HepG2 (cell line): ENCODE data around the gene GAN. TPM values are rescaled to one million over a fixed set of nuclear protein-coding genes. Genes with fewer than 3 reads are reported as not detected.

Experiments
- ATAC-seq: fragments of 200-7000 bp; cut with Tn5 transposase; 3 replicates; pipeline ENCODE4 v1.9.1; 2020; ENCODE audit warnings: mild to moderate bottlenecking, moderate library complexity
- BruUV-seq: library from RNA; stranded (reverse); fragments of 400-500 nt; replicated peaks from 2 replicates; lab custom pipeline; 2021; lab: Mats Ljungman, UMichigan
- CTCF ChIA-PET: fragments of 300-600 bp; formaldehyde crosslinking; extraction: SDS; loops from one replicate; lab custom pipeline; 2021; ENCODE audit warnings: low total read pairs, inconsistent platforms, low intra/inter-chr PET ratio; lab: Yijun Ruan, JAX
- POLR2A ChIA-PET: fragments of 350-600 bp; sonication (Branson Sonifier 250); formaldehyde crosslinking; loops from one replicate; lab custom pipeline; 2020; ENCODE audit warnings: antibody characterized with exemption, inconsistent platforms; lab: Yijun Ruan, JAX
- DNase-seq: peaks from one replicate; pipeline ENCODE4 v3.0.0-alpha.2; 2015; ENCODE audit warnings: low spot score
- FAIRE-seq: peaks from 3 replicates; lab custom pipeline; 2011; peaks lifted over from hg19 to GRCh38; lab: Jason Lieb, UNC
- H2AFZ ChIP-seq: one replicate; pipeline ENCODE4 v1.6.1; 2011; ENCODE audit warnings: low read length, inconsistent platforms
- H3K27ac ChIP-seq: fragments of 300-600 bp; 3 replicates; pipeline ENCODE4 v1.8.0; 2011; ENCODE audit warnings: mixed run types, mild to moderate bottlenecking, mixed read lengths, low read length, inconsistent platforms; ENCODE audit not compliant: insufficient read depth; ENCODE audit errors: extremely low read length
- H3K27me3 ChIP-seq, 2 experiments: fragments of 200-600 bp in 1 of 2; 2 replicates in 1 of 2; 3 replicates in 1 of 2; pipeline versions ENCODE4 v1.6.0 to v1.8.0; 2011; ENCODE audit warnings: low read length in 2 of 2, mild to moderate bottlenecking in 2 of 2, moderate library complexity in 2 of 2, inconsistent platforms in 1 of 2; ENCODE audit not compliant: insufficient read depth in 2 of 2, control insufficient read depth in 1 of 2
- H3K36me3 ChIP-seq, 2 experiments: fragments of 200-600 bp in 1 of 2; replicated peaks in 1 of 2; 2 replicates in 1 of 2; 3 replicates in 1 of 2; pipeline versions ENCODE4 v1.5.1 to v1.8.0; 2011; ENCODE audit warnings: low read length in 2 of 2, inconsistent platforms in 1 of 2; ENCODE audit not compliant: insufficient read depth in 2 of 2, control insufficient read depth in 1 of 2
- H3K4me1 ChIP-seq: 2 replicates; pipeline ENCODE4 v1.5.1; 2012; ENCODE audit warnings: low read length, inconsistent platforms; ENCODE audit not compliant: insufficient read depth
- H3K4me2 ChIP-seq: 2 replicates; pipeline ENCODE4 v1.6.0; 2011; ENCODE audit warnings: low read depth, low read length, inconsistent platforms
- H3K4me3 ChIP-seq, 3 experiments: fragments of 200-600 bp in 1 of 3; sonication (generic), shearing (Covaris generic) in 1 of 3; replicated peaks in 1 of 3; 2 replicates each; pipeline ENCODE4 v1.5.1; 2011 to 2016; ENCODE audit warnings: low read length in 3 of 3, inconsistent platforms in 2 of 3, low read depth in 2 of 3, mild to moderate bottlenecking in 2 of 3, control low read depth in 1 of 3, mixed read lengths in 1 of 3; ENCODE audit not compliant: insufficient read depth in 1 of 3
- H3K79me2 ChIP-seq: one replicate; pipeline ENCODE4 v1.6.1; 2011; ENCODE audit warnings: low read length, inconsistent platforms; ENCODE audit not compliant: insufficient read depth
- H3K9ac ChIP-seq: 2 replicates; pipeline ENCODE4 v1.6.0; 2011; ENCODE audit warnings: mild to moderate bottlenecking, low read depth, low read length, inconsistent platforms; ENCODE audit not compliant: insufficient read depth
- H3K9me3 ChIP-seq: 2 replicates; pipeline ENCODE4 v1.5.1; 2012; ENCODE audit warnings: mild to moderate bottlenecking, low read length
- H4K20me1 ChIP-seq: 2 replicates; pipeline ENCODE4 v1.6.0; 2011; ENCODE audit warnings: inconsistent platforms, mild to moderate bottlenecking, low read length, moderate library complexity; ENCODE audit not compliant: insufficient read depth
- CTCF ChIP-seq: sonication (generic); formaldehyde crosslinking; IDR thresholded peaks from 2 replicates; pipeline ENCODE4 v1.5.0; 2020; ENCODE audit warnings: mild to moderate bottlenecking, missing genetic modification reagents, moderate library complexity
- KLF13 ChIP-seq: sonication (generic); formaldehyde crosslinking; IDR thresholded peaks from 2 replicates; pipeline ENCODE4 v1.4.0; 2020; ENCODE audit warnings: mild to moderate bottlenecking, missing genetic modification reagents
- POLR2G ChIP-seq: fragments of 200-400 bp; formaldehyde crosslinking; IDR thresholded peaks from 2 replicates; pipeline ENCODE4 v1.6.1; 2018; ENCODE audit warnings: mild to moderate bottlenecking, low read depth, low read length, moderate library complexity
- RNF219 ChIP-seq: sonication (generic); formaldehyde crosslinking; IDR thresholded peaks from 2 replicates; pipeline ENCODE4 v1.5.0; 2020; ENCODE audit warnings: mild to moderate bottlenecking, missing genetic modification reagents
- ZNF691 ChIP-seq: sonication (generic); formaldehyde crosslinking; IDR thresholded peaks from 2 replicates; pipeline ENCODE4 v1.4.0; 2020; ENCODE audit warnings: missing genetic modification reagents, low read depth, mild to moderate bottlenecking, borderline replicate concordance
- in situ Hi-C: cut with HindIII; loops from 2 replicates; pipeline ENCODE4 v1.10.0; 2017; ENCODE audit warnings: low pct_unique_long_range_greater_than_20kb; ENCODE audit not compliant: extremely low pct_ligation_motif_present
- intact Hi-C: fragments of 100-400 bp; cut with micrococcal nuclease; formaldehyde crosslinking; loops from one replicate; pipeline ENCODE4 v1.10.0; 2022; ENCODE audit not compliant: unreplicated experiment
- polyA plus RNA-seq, 8 experiments: library from polyadenylated mRNA; depleted of rRNA in 3 of 8; stranded (reverse) in 7 of 8; unstranded in 1 of 8; fragments of >200 nt; fragmentation: Illumina TruSeq in 4 of 8; extraction: Trizol in 4 of 8; gene quantifications; 2 replicates each; pipeline versions ENCODE4 v1.2.1 to v1.2.3, GENCODE V29; 2011 to 2016; ENCODE audit warnings: low read depth in 4 of 8, missing spikeins in 1 of 8, mixed read lengths in 1 of 8; ENCODE audit not compliant: insufficient read depth in 1 of 8
- total RNA-seq, 5 experiments: library from RNA; depleted of rRNA; stranded (reverse); fragments of >200 nt; fragmentation: Illumina TruSeq; extraction: Trizol; gene quantifications; 2 replicates each; pipeline ENCODE4 v1.2.3, GENCODE V29; 2016; ENCODE audit warnings: low read depth in 1 of 5

The GAN gene
- total and polyA plus RNA-seq, 2 of the 13 experiments (the other 11 are each of a cell fraction or from before 2014, with no cell fraction given), result 4.3 to 11.0 TPM

GRCh38 chr16:81311762-81312161 is 3.0 kb upstream of the GAN start:
- Histone ChIP-seq H3K27me3 (no peaks in the 10 kb centered on the region; a peak in 1 of 5 replicates), H3K4me1 (peaks cover 33% of the 10 kb centered on the region), H4K20me1 (no peaks in the 10 kb centered on the region), H3K9ac (no peak overlapping the region), H3K4me3 (no peak overlapping the region), H3K4me2 (no peak overlapping the region), H3K79me2 (peaks cover 21% of the 10 kb centered on the region), H3K36me3 (no peaks in the 10 kb centered on the region; a peak in 2 of 5 replicates), H3K9me3 (no peaks in the 10 kb centered on the region), H3K27ac (no peak overlapping the region), H2AFZ (no peak overlapping the region)
- FAIRE-seq (no peak), ATAC-seq (no peak), DNase-seq (no peak)
- no TSS peak for BruUV-seq
- ChIA-PET CTCF (no interaction called here), POLR2A (no interaction called here)
- intact Hi-C loops (no loop called here), in situ Hi-C loops (no loop called here)
- no peak for TF ChIP-seq RNF219 (CRISPR knock-in tag)
- no peak for TF ChIP-seq POLR2G
- no peak for TF ChIP-seq ZNF691 (CRISPR knock-in tag)
- TF ChIP-seq CTCF (CRISPR knock-in tag), result no peak
- TF ChIP-seq KLF13 (CRISPR knock-in tag), result no peak
